GM15510 (cell line): ENCODE data around the gene MLLT11.
A peak's percentile ranks its signal among the peaks of the same experiment; 100 is the strongest.

Experiments
- POLR2A ChIP-seq: IDR thresholded peaks from 3 replicates; pipeline ENCODE4 v1.6.1; 2011; ENCODE audit warnings: borderline replicate concordance; ENCODE audit not compliant: insufficient read length; ENCODE audit errors: extremely low read depth

The MLLT11 gene

GRCh38 chr1:151060007-151060656 lies at the start of gene MLLT11:
Gene MLLT11, plus strand, starts transcription at chr1:151060397. Its CDS starts 6,828 bp downstream, at chr1:151067225.
- TF ChIP-seq POLR2A = no peak

GRCh38 chr1:151011154-151011850 lies 48.9 kb upstream of the MLLT11 start:
- no peak for TF ChIP-seq POLR2A

- TF ChIP-seq POLR2A = no peak
These were observed 47.3 kb upstream of the MLLT11 start for GRCh38 chr1:151012684-151013471.

- TF ChIP-seq POLR2A = no peak
These were observed 46.7 kb upstream of the MLLT11 start for GRCh38 chr1:151013518-151013917.

GRCh38 chr1:151024540-151025146 lies 35.6 kb upstream of the MLLT11 start:
- no peak for TF ChIP-seq POLR2A

GRCh38 chr1:151026460-151026859 lies 33.7 kb upstream of the MLLT11 start:
- TF ChIP-seq POLR2A = no peak

- TF ChIP-seq POLR2A = no peak
These were observed 28.0 kb upstream of the MLLT11 start for GRCh38 chr1:151032164-151032563.

- no peak for TF ChIP-seq POLR2A
These were observed 25.0 kb upstream of the MLLT11 start for GRCh38 chr1:151035167-151035566.

- TF ChIP-seq POLR2A = no peak
These were observed 23.8 kb upstream of the MLLT11 start, which contains the start of gene BNIPL for GRCh38 chr1:151036356-151036755. Gene BNIPL, plus strand, starts transcription at chr1:151036586. Its CDS starts 140 bp downstream, at chr1:151036726.

GRCh38 chr1:151037032-151037431 lies 23.2 kb upstream of the MLLT11 start:
- TF ChIP-seq POLR2A = no peak

- no peak for TF ChIP-seq POLR2A
These were observed 20.7 kb upstream of the MLLT11 start for GRCh38 chr1:151039521-151039920.

GRCh38 chr1:151043163-151043562 lies 17.0 kb upstream of the MLLT11 start:
- no peak for TF ChIP-seq POLR2A

GRCh38 chr1:151047591-151047924 lies 12.6 kb upstream of the MLLT11 start, which contains the start of gene C1orf56:
Gene C1orf56, plus strand, starts transcription at chr1:151047751. Its CDS starts 97 bp downstream, at chr1:151047848.
- peak; percentile 59 for TF ChIP-seq POLR2A

- TF ChIP-seq POLR2A = no peak
These were observed 12.1 kb upstream of the MLLT11 start for GRCh38 chr1:151047925-151048644.
